SK-N-SH treated with all-trans-retinoic acid at 6 μM for 48 hours (cell line): ENCODE measurements around the gene UBE2E1.

ENCODE experiments used
- ATAC-seq: fragments of 200-7000 bp; cut with Tn5 transposase; 3 replicates; pipeline ENCODE4 v1.9.1; 2020; ENCODE audit warnings: mild to moderate bottlenecking, moderate library complexity
- ARNTL ChIP-seq: fragments of 450-650 bp; formaldehyde crosslinking; IDR thresholded peaks from 2 replicates; pipeline ENCODE4 v1.5.0; 2020; ENCODE audit warnings: low read depth, mild to moderate bottlenecking, moderate library complexity, borderline replicate concordance
- BACH2 ChIP-seq: fragments of 250-450 bp; sonication (Bioruptor Pico); IDR thresholded peaks from 2 replicates; pipeline ENCODE4 v1.9.0; 2021; ENCODE audit warnings: mild to moderate bottlenecking, borderline replicate concordance
- CSDC2 ChIP-seq: fragments of 250-450 bp; sonication (Bioruptor Pico); IDR thresholded peaks from 2 replicates; pipeline ENCODE4 v1.5.0; 2020; ENCODE audit warnings: mild to moderate bottlenecking, moderate library complexity
- ESRRG ChIP-seq: fragments of 250-450 bp; sonication (Bioruptor Pico); IDR thresholded peaks from 2 replicates; pipeline ENCODE4 v1.6.1; 2021; ENCODE audit warnings: mild to moderate bottlenecking
- GLIS3 ChIP-seq: fragments of 250-450 bp; sonication (Bioruptor Pico); IDR thresholded peaks from 2 replicates; pipeline ENCODE4 v1.5.0; 2020; ENCODE audit warnings: mild to moderate bottlenecking, moderate library complexity
- ISL1 ChIP-seq: fragments of 250-450 bp; sonication (Bioruptor Pico); IDR thresholded peaks from 2 replicates; pipeline ENCODE4 v2.1.2; 2022; ENCODE audit warnings: mild to moderate bottlenecking, moderate library complexity
- OSR1 ChIP-seq: fragments of 250-450 bp; sonication (Bioruptor Pico); IDR thresholded peaks from 2 replicates; pipeline ENCODE4 v1.8.0; 2022; ENCODE audit warnings: moderate library complexity, mild to moderate bottlenecking, inconsistent platforms
- PPARA ChIP-seq: fragments of 250-450 bp; sonication (Bioruptor Pico); IDR thresholded peaks from 2 replicates; pipeline ENCODE4 v1.5.0; 2020; ENCODE audit warnings: mild to moderate bottlenecking, borderline replicate concordance
- RARB ChIP-seq: fragments of 250-450 bp; sonication (Bioruptor Pico); IDR thresholded peaks from 2 replicates; pipeline ENCODE4 v1.8.0; 2021; ENCODE audit warnings: mild to moderate bottlenecking, moderate library complexity
- TCF4 ChIP-seq: fragments of 250-450 bp; sonication (Bioruptor Pico); IDR thresholded peaks from 2 replicates; pipeline ENCODE4 v1.8.0; 2021; ENCODE audit warnings: mild to moderate bottlenecking, moderate library complexity, borderline replicate concordance
- TOX ChIP-seq: fragments of 250-450 bp; sonication (Bioruptor Pico); IDR thresholded peaks from 2 replicates; pipeline ENCODE4 v1.8.0; 2021; ENCODE audit warnings: mild to moderate bottlenecking, moderate library complexity, borderline replicate concordance
- ZC3H10 ChIP-seq: fragments of 250-450 bp; sonication (Bioruptor Pico); IDR thresholded peaks from 2 replicates; pipeline ENCODE4 v1.5.1; 2021; ENCODE audit warnings: mild to moderate bottlenecking, moderate library complexity
- ZFP3 ChIP-seq: fragments of 250-450 bp; sonication (Bioruptor Pico); IDR thresholded peaks from 2 replicates; pipeline ENCODE4 v1.5.0; 2020; ENCODE audit warnings: mild to moderate bottlenecking, moderate library complexity
- ZFP30 ChIP-seq: fragments of 450-650 bp; formaldehyde crosslinking; IDR thresholded peaks from 2 replicates; pipeline ENCODE4 v1.5.0; 2022; ENCODE audit warnings: mild to moderate bottlenecking, moderate library complexity
- ZNF565 ChIP-seq: fragments of 450-650 bp; formaldehyde crosslinking; conservative IDR thresholded peaks from 2 replicates; pipeline ENCODE4 v1.5.0; 2020; ENCODE audit warnings: low read depth, mild to moderate bottlenecking, moderate library complexity
- ZNF70 ChIP-seq: fragments of 450-650 bp; formaldehyde crosslinking; IDR thresholded peaks from 2 replicates; pipeline ENCODE4 v1.5.0; 2020; ENCODE audit warnings: mild to moderate bottlenecking, moderate library complexity
- ZNF8 ChIP-seq: fragments of 450-650 bp; formaldehyde crosslinking; IDR thresholded peaks from 2 replicates; pipeline ENCODE4 v1.5.0; 2020; ENCODE audit warnings: mild to moderate bottlenecking, moderate library complexity
- TF ChIP-seq, protein P1 (sequence below): fragments of 250-450 bp; sonication (Bioruptor Pico); IDR thresholded peaks from 2 replicates; pipeline ENCODE4 v1.5.1; 2021; ENCODE audit warnings: mild to moderate bottlenecking, moderate library complexity
- TF ChIP-seq, protein P2 (sequence below): fragments of 250-450 bp; sonication (Bioruptor Pico); IDR thresholded peaks from 2 replicates; pipeline ENCODE4 v1.5.1; 2020; ENCODE audit warnings: low read depth, mild to moderate bottlenecking, moderate library complexity
- TF ChIP-seq, protein P3 (sequence below): fragments of 250-450 bp; sonication (Bioruptor Pico); IDR thresholded peaks from 2 replicates; pipeline ENCODE4 v1.8.0; 2021; ENCODE audit warnings: low read depth, mild to moderate bottlenecking, moderate library complexity, borderline replicate concordance
- TF ChIP-seq, protein P4 (sequence below): fragments of 250-450 bp; sonication (Bioruptor Pico); IDR thresholded peaks from 2 replicates; pipeline ENCODE4 v1.5.0; 2020; ENCODE audit warnings: mild to moderate bottlenecking, moderate library complexity
- TF ChIP-seq, protein P5 (sequence below): fragments of 250-450 bp; sonication (Bioruptor Pico); IDR thresholded peaks from 2 replicates; pipeline ENCODE4 v1.8.0; 2020; ENCODE audit warnings: mild to moderate bottlenecking, moderate library complexity, borderline replicate concordance

Gene UBE2E1

DNA sequence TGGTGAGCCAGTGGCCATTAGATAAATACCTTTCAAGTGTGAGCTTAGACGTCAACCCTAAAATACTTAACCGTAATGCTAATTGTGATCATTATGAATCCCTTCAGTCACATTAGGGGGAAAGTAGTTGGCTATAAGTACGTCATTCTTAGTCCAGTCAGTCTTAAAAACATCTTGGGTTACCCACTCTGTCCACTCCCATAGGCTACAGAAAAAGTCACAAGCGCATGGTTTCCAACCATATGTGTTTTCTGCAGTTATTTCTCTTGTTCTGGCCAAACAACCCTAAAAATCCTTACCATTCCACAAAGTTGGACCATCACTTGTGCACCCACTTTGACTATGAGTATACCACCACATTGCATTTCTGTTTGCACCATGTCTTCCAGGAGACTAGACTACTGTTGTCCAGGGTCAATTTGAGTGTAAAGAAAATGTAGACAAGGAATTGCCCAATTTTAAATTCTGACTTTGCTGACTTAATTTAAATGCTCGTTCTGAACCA is 114.4 kb downstream of the UBE2E1 start:
- no peak for TF ChIP-seq PPARA (CRISPR knock-in tag)
- TF ChIP-seq ISL1 (CRISPR knock-in tag) = no peak
- no peak for TF ChIP-seq ESRRG (CRISPR knock-in tag)
- no peak for TF ChIP-seq ZFP30 (CRISPR knock-in tag)
- TF ChIP-seq ZFP3 (CRISPR knock-in tag) = no peak
- 0 out of 2 replicates have a peak, but pooled peaks have one; percentile 57 for TF ChIP-seq GLIS3 (CRISPR knock-in tag)
- no peak for TF ChIP-seq ZC3H10 (CRISPR knock-in tag)
- TF ChIP-seq, all 23 proteins: peak for 1
- ATAC-seq = no peak

DNA sequence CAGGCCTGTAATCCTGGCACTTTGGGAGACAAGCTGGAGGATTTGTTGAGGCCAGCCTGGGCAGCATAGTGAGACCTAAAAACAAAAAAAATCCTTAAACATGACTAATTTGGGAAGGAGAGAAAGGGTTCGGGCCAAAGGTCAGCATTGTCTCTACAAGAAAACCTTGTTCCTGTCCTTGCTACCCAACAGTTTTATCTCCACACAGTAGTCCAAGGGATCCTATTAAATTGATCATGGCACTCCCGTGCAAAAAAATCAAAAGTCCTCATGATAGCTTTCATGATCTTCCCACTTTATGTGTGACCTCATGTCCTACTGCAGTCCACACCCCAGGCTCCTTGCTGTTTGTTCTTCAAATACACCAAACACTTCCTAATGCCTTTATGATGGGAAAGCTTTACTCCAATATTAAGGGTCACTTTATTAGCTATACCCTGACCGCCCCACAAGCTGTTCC is 115.3 kb downstream of the UBE2E1 start:
- TF ChIP-seq, protein P1, sequence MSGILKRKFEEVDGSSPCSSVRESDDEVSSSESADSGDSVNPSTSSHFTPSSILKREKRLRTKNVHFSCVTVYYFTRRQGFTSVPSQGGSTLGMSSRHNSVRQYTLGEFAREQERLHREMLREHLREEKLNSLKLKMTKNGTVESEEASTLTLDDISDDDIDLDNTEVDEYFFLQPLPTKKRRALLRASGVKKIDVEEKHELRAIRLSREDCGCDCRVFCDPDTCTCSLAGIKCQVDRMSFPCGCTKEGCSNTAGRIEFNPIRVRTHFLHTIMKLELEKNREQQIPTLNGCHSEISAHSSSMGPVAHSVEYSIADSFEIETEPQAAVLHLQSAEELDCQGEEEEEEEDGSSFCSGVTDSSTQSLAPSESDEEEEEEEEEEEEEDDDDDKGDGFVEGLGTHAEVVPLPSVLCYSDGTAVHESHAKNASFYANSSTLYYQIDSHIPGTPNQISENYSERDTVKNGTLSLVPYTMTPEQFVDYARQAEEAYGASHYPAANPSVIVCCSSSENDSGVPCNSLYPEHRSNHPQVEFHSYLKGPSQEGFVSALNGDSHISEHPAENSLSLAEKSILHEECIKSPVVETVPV (CRISPR knock-in tag) = 0 out of 2 replicates have a peak, but pooled peaks have one; percentile 22
- TF ChIP-seq ZNF565 (CRISPR knock-in tag) (0 out of 2 replicates have a peak, but pooled peaks have one; percentile 51), ARNTL (CRISPR knock-in tag) (no peak), ZNF70 (CRISPR knock-in tag) (no peak), ZC3H10 (CRISPR knock-in tag) (no peak), RARB (CRISPR knock-in tag) (no peak), ZFP3 (CRISPR knock-in tag) (no peak), TOX (CRISPR knock-in tag) (no peak), TCF4 (CRISPR knock-in tag) (no peak), ESRRG (CRISPR knock-in tag) (peak; percentile 79; the same call in 1 of the 2 replicates), GLIS3 (CRISPR knock-in tag) (peak; percentile 69; the same call in 1 of the 2 replicates), PPARA (CRISPR knock-in tag) (no peak), OSR1 (CRISPR knock-in tag) (no peak), ZNF8 (CRISPR knock-in tag) (no peak), BACH2 (CRISPR knock-in tag) (no peak), CSDC2 (CRISPR knock-in tag) (no peak), ISL1 (CRISPR knock-in tag) (no peak), ZFP30 (CRISPR knock-in tag) (no peak)
- TF ChIP-seq, protein P2, sequence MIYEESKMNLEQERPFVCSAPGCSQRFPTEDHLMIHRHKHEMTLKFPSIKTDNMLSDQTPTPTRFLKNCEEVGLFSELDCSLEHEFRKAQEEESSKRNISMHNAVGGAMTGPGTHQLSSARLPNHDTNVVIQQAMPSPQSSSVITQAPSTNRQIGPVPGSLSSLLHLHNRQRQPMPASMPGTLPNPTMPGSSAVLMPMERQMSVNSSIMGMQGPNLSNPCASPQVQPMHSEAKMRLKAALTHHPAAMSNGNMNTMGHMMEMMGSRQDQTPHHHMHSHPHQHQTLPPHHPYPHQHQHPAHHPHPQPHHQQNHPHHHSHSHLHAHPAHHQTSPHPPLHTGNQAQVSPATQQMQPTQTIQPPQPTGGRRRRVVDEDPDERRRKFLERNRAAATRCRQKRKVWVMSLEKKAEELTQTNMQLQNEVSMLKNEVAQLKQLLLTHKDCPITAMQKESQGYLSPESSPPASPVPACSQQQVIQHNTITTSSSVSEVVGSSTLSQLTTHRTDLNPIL (CRISPR knock-in tag) = 0 out of 2 replicates have a peak, but pooled peaks have one; percentile 62
- TF ChIP-seq, protein P3, sequence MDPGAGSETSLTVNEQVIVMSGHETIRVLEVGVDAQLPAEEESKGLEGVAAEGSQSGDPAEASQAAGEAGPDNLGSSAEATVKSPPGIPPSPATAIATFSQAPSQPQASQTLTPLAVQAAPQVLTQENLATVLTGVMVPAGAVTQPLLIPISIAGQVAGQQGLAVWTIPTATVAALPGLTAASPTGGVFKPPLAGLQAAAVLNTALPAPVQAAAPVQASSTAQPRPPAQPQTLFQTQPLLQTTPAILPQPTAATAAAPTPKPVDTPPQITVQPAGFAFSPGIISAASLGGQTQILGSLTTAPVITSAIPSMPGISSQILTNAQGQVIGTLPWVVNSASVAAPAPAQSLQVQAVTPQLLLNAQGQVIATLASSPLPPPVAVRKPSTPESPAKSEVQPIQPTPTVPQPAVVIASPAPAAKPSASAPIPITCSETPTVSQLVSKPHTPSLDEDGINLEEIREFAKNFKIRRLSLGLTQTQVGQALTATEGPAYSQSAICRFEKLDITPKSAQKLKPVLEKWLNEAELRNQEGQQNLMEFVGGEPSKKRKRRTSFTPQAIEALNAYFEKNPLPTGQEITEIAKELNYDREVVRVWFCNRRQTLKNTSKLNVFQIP (CRISPR knock-in tag) = peak; percentile 46; the same call in 1 of the 2 replicates
- TF ChIP-seq, protein P4, sequence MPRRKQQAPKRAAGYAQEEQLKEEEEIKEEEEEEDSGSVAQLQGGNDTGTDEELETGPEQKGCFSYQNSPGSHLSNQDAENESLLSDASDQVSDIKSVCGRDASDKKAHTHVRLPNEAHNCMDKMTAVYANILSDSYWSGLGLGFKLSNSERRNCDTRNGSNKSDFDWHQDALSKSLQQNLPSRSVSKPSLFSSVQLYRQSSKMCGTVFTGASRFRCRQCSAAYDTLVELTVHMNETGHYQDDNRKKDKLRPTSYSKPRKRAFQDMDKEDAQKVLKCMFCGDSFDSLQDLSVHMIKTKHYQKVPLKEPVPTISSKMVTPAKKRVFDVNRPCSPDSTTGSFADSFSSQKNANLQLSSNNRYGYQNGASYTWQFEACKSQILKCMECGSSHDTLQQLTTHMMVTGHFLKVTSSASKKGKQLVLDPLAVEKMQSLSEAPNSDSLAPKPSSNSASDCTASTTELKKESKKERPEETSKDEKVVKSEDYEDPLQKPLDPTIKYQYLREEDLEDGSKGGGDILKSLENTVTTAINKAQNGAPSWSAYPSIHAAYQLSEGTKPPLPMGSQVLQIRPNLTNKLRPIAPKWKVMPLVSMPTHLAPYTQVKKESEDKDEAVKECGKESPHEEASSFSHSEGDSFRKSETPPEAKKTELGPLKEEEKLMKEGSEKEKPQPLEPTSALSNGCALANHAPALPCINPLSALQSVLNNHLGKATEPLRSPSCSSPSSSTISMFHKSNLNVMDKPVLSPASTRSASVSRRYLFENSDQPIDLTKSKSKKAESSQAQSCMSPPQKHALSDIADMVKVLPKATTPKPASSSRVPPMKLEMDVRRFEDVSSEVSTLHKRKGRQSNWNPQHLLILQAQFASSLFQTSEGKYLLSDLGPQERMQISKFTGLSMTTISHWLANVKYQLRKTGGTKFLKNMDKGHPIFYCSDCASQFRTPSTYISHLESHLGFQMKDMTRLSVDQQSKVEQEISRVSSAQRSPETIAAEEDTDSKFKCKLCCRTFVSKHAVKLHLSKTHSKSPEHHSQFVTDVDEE (CRISPR knock-in tag) = no peak
- TF ChIP-seq, protein P5, sequence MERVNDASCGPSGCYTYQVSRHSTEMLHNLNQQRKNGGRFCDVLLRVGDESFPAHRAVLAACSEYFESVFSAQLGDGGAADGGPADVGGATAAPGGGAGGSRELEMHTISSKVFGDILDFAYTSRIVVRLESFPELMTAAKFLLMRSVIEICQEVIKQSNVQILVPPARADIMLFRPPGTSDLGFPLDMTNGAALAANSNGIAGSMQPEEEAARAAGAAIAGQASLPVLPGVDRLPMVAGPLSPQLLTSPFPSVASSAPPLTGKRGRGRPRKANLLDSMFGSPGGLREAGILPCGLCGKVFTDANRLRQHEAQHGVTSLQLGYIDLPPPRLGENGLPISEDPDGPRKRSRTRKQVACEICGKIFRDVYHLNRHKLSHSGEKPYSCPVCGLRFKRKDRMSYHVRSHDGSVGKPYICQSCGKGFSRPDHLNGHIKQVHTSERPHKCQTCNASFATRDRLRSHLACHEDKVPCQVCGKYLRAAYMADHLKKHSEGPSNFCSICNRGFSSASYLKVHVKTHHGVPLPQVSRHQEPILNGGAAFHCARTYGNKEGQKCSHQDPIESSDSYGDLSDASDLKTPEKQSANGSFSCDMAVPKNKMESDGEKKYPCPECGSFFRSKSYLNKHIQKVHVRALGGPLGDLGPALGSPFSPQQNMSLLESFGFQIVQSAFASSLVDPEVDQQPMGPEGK (CRISPR knock-in tag) = peak; percentile 48; the same call in 1 of the 2 replicates
- no peak for ATAC-seq
